ENCODE measurements around the gene RYR1.
"Not testable (repeated sequence)": the region's sequence is repeated elsewhere in the genome, so short reads cannot be mapped to it uniquely, and the experiment has no call there.

RYR1 gene

DNA sequence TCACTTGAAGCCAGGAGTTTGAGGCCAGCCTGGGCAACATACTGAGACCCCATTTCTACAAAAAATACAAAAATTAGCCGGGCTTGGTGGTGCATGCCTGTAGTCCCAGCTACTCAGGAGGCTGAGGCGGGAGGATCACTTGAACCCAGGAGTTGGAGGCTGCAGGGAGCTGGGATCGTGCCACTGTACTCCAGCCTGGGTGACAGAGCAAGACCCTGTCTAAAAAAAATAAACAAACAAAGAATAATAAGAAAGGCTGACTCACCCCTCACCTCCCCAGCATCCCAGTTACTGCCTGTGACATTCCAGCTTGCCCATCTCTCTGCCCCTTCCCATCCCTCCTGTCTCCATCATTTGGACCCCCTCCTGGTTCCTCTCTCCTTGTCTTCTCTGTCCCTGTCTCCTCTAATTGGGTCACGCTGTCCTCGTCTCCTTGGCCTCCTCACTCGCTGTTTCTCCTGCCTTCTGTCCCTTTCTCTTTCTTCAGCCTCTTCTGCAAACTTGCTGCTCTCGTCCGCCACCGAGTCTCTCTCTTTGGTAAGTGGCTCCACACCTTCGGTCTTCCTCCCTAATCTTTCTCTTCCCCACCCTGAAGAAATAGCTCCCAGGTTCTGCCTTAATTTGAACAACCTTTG lies 77.7 kb downstream of the RYR1 start:
- Histone ChIP-seq H3K79me2 (ENCODE audit: insufficient read depth, low read length) (no peaks in the 10 kb centered on the region), H3K9ac (ENCODE audit: low read length) (no peak overlapping the region), H3K9me3 (ENCODE audit: insufficient read depth, low read length) (no peaks in the 10 kb centered on the region), H3K27me3 (ENCODE audit: low read length) (no peaks in the 10 kb centered on the region), H3K9me2 (replicated peaks; ENCODE audit: insufficient read depth, low read length) (no peaks in the 10 kb centered on the region), H2AFZ (ENCODE audit: low read depth, low read length, severe bottlenecking) (no peak overlapping the region), H3K27ac (ENCODE audit: low read depth, low read length) (no peak overlapping the region), H3F3A (ENCODE audit: insufficient read depth) (no peaks in the 10 kb centered on the region), H3K36me3 (ENCODE audit: low read length) (no peaks in the 10 kb centered on the region), H4K20me1 (ENCODE audit: low read depth, low read length) (no peaks in the 10 kb centered on the region), H3K4me3 (ENCODE audit: insufficient read depth, low read length, poor library complexity, severe bottlenecking) (no peak overlapping the region), H3K4me2 (ENCODE audit: low read depth, low read length, poor library complexity, severe bottlenecking) (no peak overlapping the region)
- no peak for TF ChIP-seq EZH2phosphoT487 (conservative IDR thresholded peaks at IDR 0.05; ENCODE audit: low read length)
- TF ChIP-seq, protein P1, sequence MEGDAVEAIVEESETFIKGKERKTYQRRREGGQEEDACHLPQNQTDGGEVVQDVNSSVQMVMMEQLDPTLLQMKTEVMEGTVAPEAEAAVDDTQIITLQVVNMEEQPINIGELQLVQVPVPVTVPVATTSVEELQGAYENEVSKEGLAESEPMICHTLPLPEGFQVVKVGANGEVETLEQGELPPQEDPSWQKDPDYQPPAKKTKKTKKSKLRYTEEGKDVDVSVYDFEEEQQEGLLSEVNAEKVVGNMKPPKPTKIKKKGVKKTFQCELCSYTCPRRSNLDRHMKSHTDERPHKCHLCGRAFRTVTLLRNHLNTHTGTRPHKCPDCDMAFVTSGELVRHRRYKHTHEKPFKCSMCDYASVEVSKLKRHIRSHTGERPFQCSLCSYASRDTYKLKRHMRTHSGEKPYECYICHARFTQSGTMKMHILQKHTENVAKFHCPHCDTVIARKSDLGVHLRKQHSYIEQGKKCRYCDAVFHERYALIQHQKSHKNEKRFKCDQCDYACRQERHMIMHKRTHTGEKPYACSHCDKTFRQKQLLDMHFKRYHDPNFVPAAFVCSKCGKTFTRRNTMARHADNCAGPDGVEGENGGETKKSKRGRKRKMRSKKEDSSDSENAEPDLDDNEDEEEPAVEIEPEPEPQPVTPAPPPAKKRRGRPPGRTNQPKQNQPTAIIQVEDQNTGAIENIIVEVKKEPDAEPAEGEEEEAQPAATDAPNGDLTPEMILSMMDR (IDR thresholded peaks at IDR 0.05; ENCODE audit: insufficient read depth, low read length, poor library complexity, severe bottlenecking) = no peak

DNA sequence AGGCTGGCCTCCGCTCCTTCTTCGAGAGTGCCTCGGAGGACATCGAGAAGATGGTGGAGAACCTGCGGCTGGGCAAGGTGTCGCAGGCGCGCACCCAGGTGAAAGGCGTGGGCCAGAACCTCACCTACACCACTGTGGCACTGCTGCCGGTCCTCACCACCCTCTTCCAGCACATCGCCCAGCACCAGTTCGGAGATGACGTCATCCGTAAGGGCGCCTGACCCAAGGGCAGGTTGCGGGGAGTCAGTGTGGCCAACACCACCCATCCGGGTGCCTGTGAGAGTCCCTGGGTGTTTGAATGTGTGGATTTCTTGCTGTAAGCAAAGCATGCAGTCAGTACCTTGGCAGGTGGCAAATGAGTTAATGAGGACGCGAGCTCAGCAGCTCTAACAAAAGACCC lies 78.8 kb downstream of the RYR1 start:
- Histone ChIP-seq H3K27me3 (ENCODE audit: low read length) (no peaks in the 10 kb centered on the region), H3F3A (ENCODE audit: insufficient read depth) (no peaks in the 10 kb centered on the region), H3K9me2 (replicated peaks; ENCODE audit: insufficient read depth, low read length) (no peaks in the 10 kb centered on the region), H4K20me1 (ENCODE audit: low read depth, low read length) (no peaks in the 10 kb centered on the region), H3K9me3 (ENCODE audit: insufficient read depth, low read length) (no peaks in the 10 kb centered on the region), H3K4me3 (ENCODE audit: insufficient read depth, low read length, poor library complexity, severe bottlenecking) (no peak overlapping the region), H2AFZ (ENCODE audit: low read depth, low read length, severe bottlenecking) (no peak overlapping the region), H3K4me2 (ENCODE audit: low read depth, low read length, poor library complexity, severe bottlenecking) (no peak overlapping the region), H3K27ac (ENCODE audit: low read depth, low read length) (no peak overlapping the region), H3K36me3 (ENCODE audit: low read length) (no peaks in the 10 kb centered on the region), H3K9ac (ENCODE audit: low read length) (no peak overlapping the region), H3K79me2 (ENCODE audit: insufficient read depth, low read length) (no peaks in the 10 kb centered on the region)
- TF ChIP-seq, protein P1 (IDR thresholded peaks at IDR 0.05; ENCODE audit: insufficient read depth, low read length, poor library complexity, severe bottlenecking) = no peak
- TF ChIP-seq EZH2phosphoT487 (conservative IDR thresholded peaks at IDR 0.05; ENCODE audit: low read length) = no peak

- not testable (repeated sequence) for H4K20me1 ChIP-seq (ENCODE audit: low read depth, low read length); H3K9me2 ChIP-seq (replicated peaks; ENCODE audit: insufficient read depth, low read length); H3K27ac ChIP-seq (ENCODE audit: low read depth, low read length); H3K4me3 ChIP-seq (ENCODE audit: insufficient read depth, low read length, poor library complexity, severe bottlenecking); H3K27me3 ChIP-seq (ENCODE audit: low read length); H3K9ac ChIP-seq (ENCODE audit: low read length); H3K9me3 ChIP-seq (ENCODE audit: insufficient read depth, low read length); H3K4me2 ChIP-seq (ENCODE audit: low read depth, low read length, poor library complexity, severe bottlenecking); H3F3A ChIP-seq (ENCODE audit: insufficient read depth); H2AFZ ChIP-seq (ENCODE audit: low read depth, low read length, severe bottlenecking); H3K36me3 ChIP-seq (ENCODE audit: low read length); H3K79me2 ChIP-seq (ENCODE audit: insufficient read depth, low read length)
Observed at GRCh38 chr19:38513156-38513555, 79.7 kb downstream of the RYR1 start.

- Histone ChIP-seq H3K4me2 (ENCODE audit: low read depth, low read length, poor library complexity, severe bottlenecking) (no peak overlapping the region), H3K9ac (ENCODE audit: low read length) (no peak overlapping the region), H3K9me2 (replicated peaks; ENCODE audit: insufficient read depth, low read length) (no peaks in the 10 kb centered on the region), H4K20me1 (ENCODE audit: low read depth, low read length) (no peaks in the 10 kb centered on the region), H3F3A (ENCODE audit: insufficient read depth) (no peaks in the 10 kb centered on the region), H3K9me3 (ENCODE audit: insufficient read depth, low read length) (no peaks in the 10 kb centered on the region), H3K36me3 (ENCODE audit: low read length) (no peaks in the 10 kb centered on the region), H3K79me2 (ENCODE audit: insufficient read depth, low read length) (no peaks in the 10 kb centered on the region), H3K27ac (ENCODE audit: low read depth, low read length) (no peak overlapping the region), H2AFZ (ENCODE audit: low read depth, low read length, severe bottlenecking) (no peak overlapping the region), H3K4me3 (ENCODE audit: insufficient read depth, low read length, poor library complexity, severe bottlenecking) (no peak overlapping the region), H3K27me3 (ENCODE audit: low read length) (no peaks in the 10 kb centered on the region)
- TF ChIP-seq, protein P1 (IDR thresholded peaks at IDR 0.05; ENCODE audit: insufficient read depth, low read length, poor library complexity, severe bottlenecking) = no peak
- TF ChIP-seq EZH2phosphoT487 (conservative IDR thresholded peaks at IDR 0.05; ENCODE audit: low read length) = no peak
Observed at GRCh38 chr19:38513762-38514167, 80.3 kb downstream of the RYR1 start.

All from SU-DHL-6 (cell line).